K562 (cell line): ENCODE measurements around the gene LAG3. TPM values are rescaled to one million over a fixed set of nuclear protein-coding genes. Genes with fewer than 3 reads are reported as not detected.
A peak's percentile ranks its signal among the peaks of the same experiment; 100 is the strongest.

Experiments
- CBX8 ChIP-seq: fragments of 200-600 bp; sonication (generic); IDR thresholded peaks from 2 replicates; pipeline ENCODE4 v1.6.1; 2012; ENCODE audit warnings: borderline replicate concordance, mixed run types, low read depth, mild to moderate bottlenecking, moderate library complexity, mixed read lengths, low read length, control low read depth, inconsistent platforms; ENCODE audit not compliant: poor library complexity, severe bottlenecking; ENCODE audit errors: extremely low read depth
- CTBP1 ChIP-seq: fragments of 450-650 bp; IDR thresholded peaks from 2 replicates; pipeline ENCODE4 v1.6.1; 2016; ENCODE audit warnings: borderline replicate concordance
- HLTF ChIP-seq: fragments of 450-650 bp; IDR thresholded peaks from 2 replicates; pipeline ENCODE4 v1.6.1; 2016
- IFI16 ChIP-seq: fragments of 250-450 bp; sonication (Bioruptor Pico); IDR thresholded peaks from 2 replicates; pipeline ENCODE4 v2.1.2; 2022; ENCODE audit warnings: mild to moderate bottlenecking, inconsistent platforms
- PHF21A ChIP-seq: fragments of 450-650 bp; IDR thresholded peaks from 2 replicates; pipeline ENCODE4 v1.6.1; 2017; ENCODE audit warnings: low read depth, borderline replicate concordance
- SIN3B ChIP-seq: fragments of 450-650 bp; IDR thresholded peaks from 2 replicates; pipeline ENCODE4 v1.6.1; 2017; ENCODE audit warnings: low read depth, mild to moderate bottlenecking, moderate library complexity
- SMC3 ChIP-seq: conservative IDR thresholded peaks from 2 replicates; pipeline ENCODE4 v1.6.1; 2011; ENCODE audit warnings: low read depth, low read length, improper control_type of control experiment; ENCODE audit not compliant: insufficient read depth
- SRSF3 ChIP-seq: fragments of 200-400 bp; formaldehyde crosslinking; IDR thresholded peaks from 2 replicates; pipeline ENCODE4 v1.6.1; 2016; ENCODE audit warnings: mild to moderate bottlenecking, low read length, moderate library complexity; ENCODE audit not compliant: insufficient read depth
- TCF3 ChIP-seq: sonication (generic); formaldehyde crosslinking; IDR thresholded peaks from 2 replicates; pipeline ENCODE4 v1.4.0; 2020; ENCODE audit warnings: mild to moderate bottlenecking, missing genetic modification reagents
- ZBTB17 ChIP-seq: fragments of 450-650 bp; formaldehyde crosslinking; IDR thresholded peaks from 2 replicates; pipeline ENCODE4 v1.4.0; 2020; ENCODE audit warnings: mild to moderate bottlenecking
- ZNF143 ChIP-seq: sonication (generic); formaldehyde crosslinking; IDR thresholded peaks from 2 replicates; pipeline ENCODE4 v1.9.0; 2022; ENCODE audit warnings: mild to moderate bottlenecking, missing genetic modification reagents
- ZNF707 ChIP-seq: fragments of 250-450 bp; sonication (Bioruptor Pico); conservative IDR thresholded peaks from 2 replicates; pipeline ENCODE4 v1.8.0; 2022; ENCODE audit warnings: inconsistent platforms, mild to moderate bottlenecking, moderate library complexity
- polyA plus RNA-seq, 8 experiments: library from polyadenylated mRNA; depleted of rRNA in 4 of 8; stranded (reverse) in 5 of 8; unstranded in 3 of 8; fragments of >200 nt; fragmentation: Nextera tagmentation in 2 of 8; fragmentation: Illumina TruSeq in 1 of 8; extraction: Ambion mirVana in 2 of 8; extraction: Trizol in 1 of 8; gene quantifications; 2 replicates each; pipeline versions ENCODE4 v1.2.1 to v1.2.3, GENCODE V29; 2011 to 2014; ENCODE audit warnings: inconsistent platforms in 1 of 8, missing spikeins in 1 of 8
- total RNA-seq, 7 experiments: library from RNA; depleted of rRNA in 6 of 7; stranded (reverse); fragments of >200 nt in 6 of 7; fragmentation: Illumina TruSeq in 2 of 7; extraction: Trizol in 2 of 7; gene quantifications; 2 replicates each; pipeline versions ENCODE4 v1.2.1 to v1.2.3, GENCODE V29; 2011 to 2021; ENCODE audit warnings: low replicate concordance in 1 of 7
- TF ChIP-seq, protein P1 (sequence below): fragments of 450-650 bp; conservative IDR thresholded peaks from 2 replicates; pipeline ENCODE4 v1.6.1; 2016; ENCODE audit warnings: missing genetic modification characterization, low read depth, mild to moderate bottlenecking, control low read depth, missing compliant biosample characterization
- TF ChIP-seq, protein P2 (sequence below): fragments of 250-450 bp; sonication (Bioruptor Pico); IDR thresholded peaks from 2 replicates; pipeline ENCODE4 v1.5.0; 2021; ENCODE audit warnings: mild to moderate bottlenecking, borderline replicate concordance
- TF ChIP-seq, protein P3 (sequence below): fragments of 450-650 bp; IDR thresholded peaks from 2 replicates; pipeline ENCODE4 v1.6.1; 2014; ENCODE audit warnings: low read depth, mild to moderate bottlenecking, moderate library complexity, borderline replicate concordance
- TF ChIP-seq, protein P4 (sequence below): fragments of 450-650 bp; IDR thresholded peaks from 2 replicates; pipeline ENCODE4 v1.6.1; 2017; ENCODE audit warnings: mild to moderate bottlenecking, moderate library complexity
- TF ChIP-seq, protein P5 (sequence below): sonication (generic); formaldehyde crosslinking; IDR thresholded peaks from 2 replicates; pipeline ENCODE4 v1.8.0; 2023; ENCODE audit warnings: mild to moderate bottlenecking, missing genetic modification reagents

Gene LAG3
- total and polyA plus RNA-seq, 9 of the 15 experiments (the other 6 are each of a cell fraction or from before 2014, with no cell fraction given): 0.07 to 0.66 (median 0.09) TPM; not detected in 1

DNA sequence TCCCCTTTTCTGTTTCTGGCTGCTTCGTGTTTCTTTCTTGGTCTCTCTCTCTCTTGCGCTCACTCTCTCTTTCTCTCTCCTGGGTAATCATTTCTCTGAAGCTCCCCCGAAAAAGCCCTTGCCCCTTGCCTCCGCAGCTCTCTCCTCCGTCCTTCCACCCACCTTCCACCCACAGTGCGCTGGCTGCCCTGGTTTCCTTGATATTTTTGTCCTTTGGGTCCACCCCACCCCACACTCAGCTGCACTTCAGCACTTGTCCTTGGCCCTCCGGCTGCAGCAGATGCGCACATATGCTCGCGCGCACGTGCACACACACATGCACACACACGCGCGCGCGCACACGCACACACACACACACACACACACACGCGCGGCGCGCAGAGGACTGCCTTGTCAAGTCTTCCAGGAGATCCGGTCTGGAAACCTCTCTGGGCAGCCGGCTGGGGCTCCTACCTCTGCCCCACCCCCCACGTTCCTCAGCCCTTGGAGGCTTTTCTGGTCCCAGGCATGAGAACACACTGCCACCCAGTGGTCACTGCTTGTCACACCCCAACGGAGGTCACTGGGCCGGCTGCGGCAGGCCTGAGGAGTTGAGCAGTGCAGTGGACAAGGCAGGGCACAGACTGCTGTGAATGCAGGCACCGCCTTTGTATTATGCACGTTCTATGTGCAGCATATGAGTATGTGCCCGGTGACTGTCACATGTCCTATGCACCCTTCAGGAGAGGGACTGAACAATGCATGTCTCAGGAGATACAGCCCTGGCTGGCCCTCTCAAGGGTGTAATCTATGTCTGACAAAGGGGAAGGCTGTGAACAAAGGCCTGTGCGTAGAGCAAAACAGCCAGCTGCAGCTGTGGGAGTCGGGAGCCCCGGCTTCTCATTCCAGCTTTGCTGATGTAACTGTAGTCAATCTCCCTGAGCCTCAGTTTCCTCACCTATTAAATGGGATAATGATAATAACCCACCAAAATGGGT is 6.5 kb downstream of the LAG3 start (continued):
- TF ChIP-seq, protein P1, sequence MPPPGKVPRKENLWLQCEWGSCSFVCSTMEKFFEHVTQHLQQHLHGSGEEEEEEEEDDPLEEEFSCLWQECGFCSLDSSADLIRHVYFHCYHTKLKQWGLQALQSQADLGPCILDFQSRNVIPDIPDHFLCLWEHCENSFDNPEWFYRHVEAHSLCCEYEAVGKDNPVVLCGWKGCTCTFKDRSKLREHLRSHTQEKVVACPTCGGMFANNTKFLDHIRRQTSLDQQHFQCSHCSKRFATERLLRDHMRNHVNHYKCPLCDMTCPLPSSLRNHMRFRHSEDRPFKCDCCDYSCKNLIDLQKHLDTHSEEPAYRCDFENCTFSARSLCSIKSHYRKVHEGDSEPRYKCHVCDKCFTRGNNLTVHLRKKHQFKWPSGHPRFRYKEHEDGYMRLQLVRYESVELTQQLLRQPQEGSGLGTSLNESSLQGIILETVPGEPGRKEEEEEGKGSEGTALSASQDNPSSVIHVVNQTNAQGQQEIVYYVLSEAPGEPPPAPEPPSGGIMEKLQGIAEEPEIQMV: no peak
- TF ChIP-seq CTBP1 (peak; percentile 74; the same call in 1 of the 2 replicates), PHF21A (no peak), HLTF (peak; percentile 84; the same call in 1 of the 2 replicates), SMC3 (peak; percentile 90), ZNF143 (CRISPR knock-in tag) (0 out of 2 replicates have a peak, but pooled peaks have one; percentile 33), CBX8 (no peak), ZBTB17 (CRISPR knock-in tag) (no peak; the same call in 1 of the 2 replicates), TCF3 (CRISPR knock-in tag) (peak; percentile 9; the same call in 1 of the 2 replicates), ZNF707 (CRISPR knock-in tag) (no peak), SRSF3 (no peak), IFI16 (CRISPR knock-in tag) (no peak), SIN3B (no peak; the same call in 1 of the 2 replicates)
- TF ChIP-seq, protein P2, sequence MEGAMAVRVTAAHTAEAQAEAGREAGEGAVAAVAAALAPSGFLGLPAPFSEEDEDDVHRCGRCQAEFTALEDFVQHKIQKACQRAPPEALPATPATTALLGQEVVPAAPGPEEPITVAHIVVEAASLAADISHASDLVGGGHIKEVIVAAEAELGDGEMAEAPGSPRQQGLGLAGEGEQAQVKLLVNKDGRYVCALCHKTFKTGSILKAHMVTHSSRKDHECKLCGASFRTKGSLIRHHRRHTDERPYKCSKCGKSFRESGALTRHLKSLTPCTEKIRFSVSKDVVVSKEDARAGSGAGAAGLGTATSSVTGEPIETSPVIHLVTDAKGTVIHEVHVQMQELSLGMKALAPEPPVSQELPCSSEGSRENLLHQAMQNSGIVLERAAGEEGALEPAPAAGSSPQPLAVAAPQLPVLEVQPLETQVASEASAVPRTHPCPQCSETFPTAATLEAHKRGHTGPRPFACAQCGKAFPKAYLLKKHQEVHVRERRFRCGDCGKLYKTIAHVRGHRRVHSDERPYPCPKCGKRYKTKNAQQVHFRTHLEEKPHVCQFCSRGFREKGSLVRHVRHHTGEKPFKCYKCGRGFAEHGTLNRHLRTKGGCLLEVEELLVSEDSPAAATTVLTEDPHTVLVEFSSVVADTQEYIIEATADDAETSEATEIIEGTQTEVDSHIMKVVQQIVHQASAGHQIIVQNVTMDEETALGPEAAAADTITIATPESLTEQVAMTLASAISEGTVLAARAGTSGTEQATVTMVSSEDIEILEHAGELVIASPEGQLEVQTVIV: no peak
- TF ChIP-seq, protein P3, sequence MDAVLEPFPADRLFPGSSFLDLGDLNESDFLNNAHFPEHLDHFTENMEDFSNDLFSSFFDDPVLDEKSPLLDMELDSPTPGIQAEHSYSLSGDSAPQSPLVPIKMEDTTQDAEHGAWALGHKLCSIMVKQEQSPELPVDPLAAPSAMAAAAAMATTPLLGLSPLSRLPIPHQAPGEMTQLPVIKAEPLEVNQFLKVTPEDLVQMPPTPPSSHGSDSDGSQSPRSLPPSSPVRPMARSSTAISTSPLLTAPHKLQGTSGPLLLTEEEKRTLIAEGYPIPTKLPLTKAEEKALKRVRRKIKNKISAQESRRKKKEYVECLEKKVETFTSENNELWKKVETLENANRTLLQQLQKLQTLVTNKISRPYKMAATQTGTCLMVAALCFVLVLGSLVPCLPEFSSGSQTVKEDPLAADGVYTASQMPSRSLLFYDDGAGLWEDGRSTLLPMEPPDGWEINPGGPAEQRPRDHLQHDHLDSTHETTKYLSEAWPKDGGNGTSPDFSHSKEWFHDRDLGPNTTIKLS: no peak
- TF ChIP-seq, protein P4, sequence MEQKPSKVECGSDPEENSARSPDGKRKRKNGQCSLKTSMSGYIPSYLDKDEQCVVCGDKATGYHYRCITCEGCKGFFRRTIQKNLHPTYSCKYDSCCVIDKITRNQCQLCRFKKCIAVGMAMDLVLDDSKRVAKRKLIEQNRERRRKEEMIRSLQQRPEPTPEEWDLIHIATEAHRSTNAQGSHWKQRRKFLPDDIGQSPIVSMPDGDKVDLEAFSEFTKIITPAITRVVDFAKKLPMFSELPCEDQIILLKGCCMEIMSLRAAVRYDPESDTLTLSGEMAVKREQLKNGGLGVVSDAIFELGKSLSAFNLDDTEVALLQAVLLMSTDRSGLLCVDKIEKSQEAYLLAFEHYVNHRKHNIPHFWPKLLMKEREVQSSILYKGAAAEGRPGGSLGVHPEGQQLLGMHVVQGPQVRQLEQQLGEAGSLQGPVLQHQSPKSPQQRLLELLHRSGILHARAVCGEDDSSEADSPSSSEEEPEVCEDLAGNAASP: no peak
- TF ChIP-seq, protein P5, sequence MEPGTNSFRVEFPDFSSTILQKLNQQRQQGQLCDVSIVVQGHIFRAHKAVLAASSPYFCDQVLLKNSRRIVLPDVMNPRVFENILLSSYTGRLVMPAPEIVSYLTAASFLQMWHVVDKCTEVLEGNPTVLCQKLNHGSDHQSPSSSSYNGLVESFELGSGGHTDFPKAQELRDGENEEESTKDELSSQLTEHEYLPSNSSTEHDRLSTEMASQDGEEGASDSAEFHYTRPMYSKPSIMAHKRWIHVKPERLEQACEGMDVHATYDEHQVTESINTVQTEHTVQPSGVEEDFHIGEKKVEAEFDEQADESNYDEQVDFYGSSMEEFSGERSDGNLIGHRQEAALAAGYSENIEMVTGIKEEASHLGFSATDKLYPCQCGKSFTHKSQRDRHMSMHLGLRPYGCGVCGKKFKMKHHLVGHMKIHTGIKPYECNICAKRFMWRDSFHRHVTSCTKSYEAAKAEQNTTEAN: peak; percentile 87; the same call in 1 of the 2 replicates
